Activated CD8-positive, alpha-beta memory T cell treated with anti-CD3 and anti-CD28 coated beads, Interleukin-2, amount 10 ng/mL, durations not matched to agents 7 days and 5 days (primary cell): ENCODE measurements around the gene TMEM80. TPM values are rescaled to one million over a fixed set of nuclear protein-coding genes. Genes with fewer than 3 reads are reported as not detected.

ENCODE experiments used
- ATAC-seq: fragments of 150-1000 bp; cut with Tn5 transposase; one replicate; pipeline ENCODE4 v1.10.0; 2021; ENCODE audit warnings: moderate library complexity
- CTCF ChIA-PET: fragments of 350-600 bp; sonication (Branson Sonifier 250); formaldehyde crosslinking; loops from one replicate; lab custom pipeline; 2021; ENCODE audit warnings: antibody characterized with exemption; lab: Charles Lee
- DNase-seq: peaks from one replicate; pipeline ENCODE4 v3.0.0-alpha.2; 2020
- H3K27ac Mint-ChIP-seq: one replicate; pipeline ENCODE4 v1.8.0; 2021; ENCODE audit warnings: mild to moderate bottlenecking, mixed read lengths
- H3K27me3 Mint-ChIP-seq: one replicate; pipeline ENCODE4 v1.8.0; 2021; ENCODE audit warnings: mixed read lengths
- H3K36me3 Mint-ChIP-seq: one replicate; pipeline ENCODE4 v1.8.0; 2021; ENCODE audit warnings: mild to moderate bottlenecking, mixed read lengths
- H3K4me1 Mint-ChIP-seq: one replicate; pipeline ENCODE4 v1.8.0; 2021; ENCODE audit warnings: mixed read lengths
- H3K4me3 Mint-ChIP-seq: one replicate; pipeline ENCODE4 v1.8.0; 2021; ENCODE audit warnings: mild to moderate bottlenecking, moderate library complexity, mixed read lengths
- H3K9me3 Mint-ChIP-seq: one replicate; pipeline ENCODE4 v1.8.0; 2022; ENCODE audit warnings: low read depth, mixed read lengths
- total RNA-seq, 2 experiments: library from RNA; stranded (reverse); gene quantifications; one replicate each; pipeline ENCODE4 v1.2.3, GENCODE V29; 2021

TMEM80 gene
- total RNA-seq, 2 experiments from 2014 or later: 23.5 to 26.0 TPM

DNA sequence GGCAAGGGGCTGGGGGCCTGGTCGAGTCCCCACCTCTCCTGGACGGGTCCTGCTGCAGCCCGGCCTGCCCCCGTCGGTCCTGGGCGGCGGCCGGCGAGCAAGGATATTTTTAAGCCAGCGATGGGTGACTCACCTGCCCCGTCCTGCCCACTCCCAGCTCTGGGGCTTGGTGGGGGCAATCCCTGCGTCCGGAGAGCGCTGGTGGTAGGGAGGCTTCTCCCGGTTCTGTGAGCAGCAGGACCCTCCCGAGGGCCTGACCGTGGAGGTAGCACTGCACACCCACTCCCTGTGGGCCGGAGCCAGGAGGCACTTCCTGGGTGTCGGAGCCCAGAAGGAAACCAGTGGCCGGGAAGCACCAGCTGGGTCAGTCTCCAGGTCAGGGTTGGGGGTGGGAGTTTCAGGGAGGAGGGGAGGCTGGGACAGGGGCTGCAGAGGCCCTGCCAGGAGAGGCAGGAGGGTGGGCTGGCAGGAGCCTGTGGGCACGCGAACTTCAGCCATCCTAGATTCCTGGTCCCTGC, 10.9 kb downstream of the TMEM80 start:
- Mint-ChIP-seq H3K4me3 (no peak overlapping the region), H3K27me3 (peaks cover 15% of the 10 kb centered on the region), H3K27ac (no peak overlapping the region), H3K9me3 (no peaks in the 10 kb centered on the region), H3K4me1 (peaks cover 5% of the 10 kb centered on the region), H3K36me3 (no peaks in the 10 kb centered on the region)
- no peak for DNase-seq
- CTCF ChIA-PET: interaction anchor here (1.0 kb wide), 1 partner anchor 17 kb away, joined by 5 read pairs; no protein-coding TSS in a partner anchor
- ATAC-seq: peak; percentile 12

DNA sequence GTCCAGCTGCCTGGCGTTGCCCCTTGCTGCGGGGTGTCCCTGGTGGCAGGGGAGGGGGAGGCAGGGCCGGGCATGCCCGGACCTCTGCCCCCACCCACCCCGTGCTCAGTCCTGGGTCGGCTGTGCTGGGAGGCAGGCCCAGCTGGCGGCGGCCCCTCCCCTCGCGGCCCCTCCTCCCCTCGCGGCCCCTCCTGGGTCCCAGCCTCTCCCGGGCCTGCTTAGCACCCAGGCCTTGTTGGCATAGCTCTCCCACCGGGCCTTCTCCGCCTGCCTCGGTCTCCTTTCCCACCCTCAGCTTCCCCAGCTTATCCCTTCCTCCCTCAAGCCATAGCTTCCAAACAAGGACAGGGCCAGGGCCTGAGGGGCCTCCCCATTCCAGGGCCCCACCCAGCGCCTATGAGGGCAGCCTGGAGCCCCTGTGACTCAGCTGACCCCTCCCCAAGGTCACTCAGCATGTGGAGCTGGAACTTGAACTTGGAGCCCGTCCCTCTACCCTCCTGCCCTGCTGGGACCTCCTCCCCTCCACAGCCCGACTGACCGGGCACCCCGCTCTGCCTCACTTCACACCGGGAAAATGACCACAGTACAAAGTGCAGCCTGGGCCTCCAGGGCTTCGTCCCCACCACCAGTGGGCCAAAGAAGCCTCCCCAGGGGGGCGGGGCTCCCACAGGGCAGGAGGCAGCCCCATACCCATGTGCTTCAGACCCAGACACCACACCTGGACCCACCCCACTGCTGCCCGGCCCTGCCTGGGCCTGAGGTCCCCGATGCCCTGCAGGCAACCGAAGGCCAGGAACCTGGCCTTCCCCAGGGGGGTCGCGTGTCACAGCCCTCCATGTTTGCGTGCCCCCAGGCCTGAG, 11.6 kb downstream of the TMEM80 start:
- ATAC-seq: no peak
- Mint-ChIP-seq H3K36me3 (no peaks in the 10 kb centered on the region), H3K4me1 (peaks cover 5% of the 10 kb centered on the region), H3K4me3 (no peak overlapping the region), H3K9me3 (no peaks in the 10 kb centered on the region), H3K27me3 (peaks cover 15% of the 10 kb centered on the region), H3K27ac (no peak overlapping the region)
- no peak for DNase-seq
- CTCF ChIA-PET: interaction anchor here (1.0 kb wide), 1 partner anchor 16 kb away, joined by 5 read pairs; no protein-coding TSS in a partner anchor

DNA sequence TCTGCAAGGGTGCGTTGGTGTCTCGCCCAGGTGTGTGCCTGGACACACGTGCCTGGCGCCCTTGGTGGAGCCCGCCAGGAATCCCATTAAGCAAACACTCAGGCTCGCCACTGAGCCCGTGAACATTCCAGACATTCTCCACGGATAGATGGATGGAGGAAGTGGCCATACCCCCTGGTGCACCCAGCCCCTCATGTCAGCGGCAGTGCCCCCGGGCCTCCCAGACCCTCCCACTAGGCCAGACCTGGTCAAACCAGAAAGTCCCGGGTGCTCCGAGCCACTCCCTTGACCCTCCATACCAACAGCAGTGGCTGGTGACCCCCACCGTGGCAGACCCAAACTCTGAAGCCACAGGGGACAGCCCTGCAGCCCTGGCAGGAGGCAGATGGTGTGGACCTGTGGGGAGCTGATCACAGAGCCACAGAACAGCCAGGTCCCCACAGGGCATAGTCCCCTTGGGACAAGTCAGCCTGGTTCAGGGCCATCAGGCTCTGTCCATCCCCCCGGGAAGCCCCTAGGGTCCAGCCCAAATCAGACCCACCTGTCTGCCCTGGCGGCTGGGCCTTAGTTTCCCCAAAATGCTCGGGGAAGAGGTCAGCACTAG, 12.3 kb downstream of the TMEM80 start:
- Mint-ChIP-seq H3K36me3 (no peaks in the 10 kb centered on the region), H3K27ac (no peak overlapping the region), H3K4me3 (no peak overlapping the region), H3K9me3 (no peaks in the 10 kb centered on the region), H3K27me3 (peaks cover 15% of the 10 kb centered on the region), H3K4me1 (peaks cover 5% of the 10 kb centered on the region)
- no peak for DNase-seq
- CTCF ChIA-PET: no interaction called here
- no peak for ATAC-seq

DNA sequence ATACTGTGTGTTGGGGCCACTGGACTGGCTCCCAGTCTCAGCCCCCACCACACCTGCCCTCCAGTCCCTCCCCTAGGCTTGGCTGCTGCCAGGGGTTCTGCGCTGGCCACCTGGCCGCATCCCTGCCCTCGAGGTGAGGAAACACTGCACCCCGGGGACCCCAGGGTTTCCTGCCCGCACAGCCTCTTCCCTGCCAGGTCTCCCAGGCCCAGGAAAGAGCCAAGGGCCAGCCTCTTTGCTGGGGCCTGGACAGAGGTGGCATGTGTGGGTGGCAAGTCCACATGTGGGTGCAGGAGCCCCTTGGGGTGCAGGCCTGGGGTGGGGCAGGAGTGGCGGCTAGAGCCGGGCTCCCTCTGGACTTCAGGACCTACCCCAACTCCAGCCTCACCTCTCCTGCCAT, 12.9 kb downstream of the TMEM80 start:
- CTCF ChIA-PET: interaction anchor here (1.1 to 1.6 kb wide), 2 partner anchors 18 to 154 kb away, joined by 3 to 4 read pairs; no protein-coding TSS in a partner anchor
- peaks cover 5% of the 10 kb centered on the region for H3K4me1 Mint-ChIP-seq
- H3K27me3 Mint-ChIP-seq: peaks cover 15% of the 10 kb centered on the region
- H3K27ac Mint-ChIP-seq: no peak overlapping the region
- ATAC-seq (no peak), DNase-seq (no peak)
- no peaks in the 10 kb centered on the region for H3K9me3 Mint-ChIP-seq
- H3K36me3 Mint-ChIP-seq: no peaks in the 10 kb centered on the region
- H3K4me3 Mint-ChIP-seq: no peak overlapping the region

DNA sequence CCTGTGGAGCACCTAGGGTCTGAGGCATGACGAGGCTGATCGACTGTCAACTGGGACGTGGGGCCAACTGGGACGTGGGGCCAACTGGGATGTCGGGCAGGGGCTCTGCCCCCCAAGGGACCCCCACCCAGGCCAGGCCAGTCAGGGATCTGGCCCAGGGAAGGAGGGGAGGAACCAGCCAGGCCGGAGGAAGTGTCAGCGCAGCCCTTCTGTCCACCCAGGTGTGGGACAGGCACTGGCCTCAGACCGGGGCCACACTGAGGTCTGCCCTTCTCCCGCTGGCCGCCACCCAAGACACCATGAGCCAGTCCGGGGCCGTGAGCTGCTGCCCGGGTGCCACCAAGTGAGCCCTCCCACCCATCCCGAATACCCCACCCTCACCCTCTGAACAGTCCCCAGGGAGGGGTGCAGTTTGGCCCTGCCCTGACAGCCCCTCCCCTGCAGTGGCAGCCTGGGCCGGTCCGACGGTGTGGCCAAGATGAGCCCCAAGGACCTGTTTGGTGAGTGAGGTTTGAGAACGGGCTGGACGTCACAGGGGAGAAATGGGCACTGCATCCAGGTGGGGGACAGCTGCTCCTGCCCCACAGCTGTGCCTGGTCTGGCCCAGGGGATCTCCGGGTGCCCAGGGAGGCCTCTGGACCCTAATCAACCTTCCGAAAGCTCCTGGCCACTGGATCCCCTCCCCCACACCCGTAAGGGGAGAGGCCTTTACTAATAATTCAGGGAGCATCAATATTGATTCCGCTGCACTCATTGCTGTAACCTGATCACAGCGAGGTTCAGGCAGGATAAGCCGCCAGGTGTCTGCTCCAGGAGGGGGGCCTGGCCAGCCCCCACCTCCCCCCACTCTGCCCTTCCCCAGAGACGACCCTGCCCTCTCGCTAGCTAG, 13.7 kb downstream of the TMEM80 start:
- peaks cover 4% of the 10 kb centered on the region for H3K4me1 Mint-ChIP-seq
- ATAC-seq (no peak), DNase-seq (no peak)
- no peak overlapping the region for H3K4me3 Mint-ChIP-seq
- H3K36me3 Mint-ChIP-seq: no peaks in the 10 kb centered on the region
- no peaks in the 10 kb centered on the region for H3K9me3 Mint-ChIP-seq
- H3K27ac Mint-ChIP-seq: no peak overlapping the region
- CTCF ChIA-PET: interaction anchor here (1.1 to 1.6 kb wide), 3 partner anchors 13 to 155 kb away, joined by 3 to 4 read pairs (median 4); no protein-coding TSS in a partner anchor
- H3K27me3 Mint-ChIP-seq: peaks cover 15% of the 10 kb centered on the region

DNA sequence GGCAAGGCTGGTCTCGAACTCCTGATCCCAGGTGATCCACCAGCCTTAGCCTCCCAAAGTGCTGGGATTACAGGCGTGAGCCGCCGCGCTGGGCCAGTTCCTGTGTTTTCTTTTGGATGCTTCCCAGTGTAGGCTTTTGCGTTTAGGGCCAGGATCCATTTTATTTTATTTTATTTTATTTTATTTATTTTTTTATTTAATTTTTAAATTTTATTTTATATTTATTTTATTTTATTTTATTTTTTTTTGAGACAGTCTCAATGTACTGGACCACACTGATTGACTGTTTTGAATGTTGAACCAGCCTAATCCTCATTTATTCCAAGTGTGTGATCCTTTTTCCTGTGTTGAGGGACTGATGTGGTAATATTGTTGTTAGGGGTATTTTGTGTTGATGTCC, 18.8 kb downstream of the TMEM80 start:
- CTCF ChIA-PET: no interaction called here
- no peak for ATAC-seq
- peaks cover 4% of the 10 kb centered on the region for H3K4me1 Mint-ChIP-seq
- no peak overlapping the region for H3K4me3 Mint-ChIP-seq
- H3K27me3 Mint-ChIP-seq: peaks cover 18% of the 10 kb centered on the region
- DNase-seq: no peak
- H3K27ac Mint-ChIP-seq: no peak overlapping the region
- peaks cover 2% of the 10 kb centered on the region for H3K9me3 Mint-ChIP-seq
- no peaks in the 10 kb centered on the region for H3K36me3 Mint-ChIP-seq

DNA sequence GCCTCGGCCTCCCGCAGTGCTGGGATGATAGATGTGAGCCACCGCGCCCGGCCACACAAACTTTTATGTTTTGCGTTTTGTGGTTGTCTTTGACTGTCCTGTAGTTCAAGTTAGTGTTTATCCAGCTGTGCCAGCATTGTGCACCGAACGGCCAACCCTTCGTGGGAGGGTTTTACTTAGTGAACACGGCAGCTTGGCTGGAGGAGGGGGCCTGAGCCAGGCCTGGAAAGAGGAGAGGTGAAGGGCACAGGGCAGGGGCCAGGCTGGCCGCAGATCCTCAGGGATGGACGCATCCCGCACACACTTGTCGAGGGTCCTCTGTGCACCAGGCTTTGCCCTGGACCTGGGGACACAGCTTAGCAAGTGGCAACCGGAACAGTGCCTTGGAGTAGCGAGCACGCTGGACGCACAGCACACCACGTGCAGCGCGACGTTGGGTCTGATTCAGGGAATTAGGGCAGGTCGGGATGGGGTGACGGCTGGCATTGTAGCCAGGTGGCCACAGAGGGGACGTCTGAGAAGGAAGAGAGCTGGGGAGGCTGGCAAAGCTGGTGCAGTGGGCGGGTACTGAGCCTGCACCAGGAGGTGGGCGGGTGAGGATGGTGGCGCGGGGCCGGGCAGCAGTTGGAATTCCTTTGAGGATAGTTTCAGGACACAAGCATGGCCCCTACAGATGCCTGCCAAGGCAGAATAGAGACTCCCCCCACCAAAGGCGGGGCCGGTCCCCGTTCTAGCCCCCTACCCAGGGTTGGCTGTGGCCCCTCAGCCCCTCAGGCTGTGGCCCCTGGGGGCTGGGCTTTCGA, 23.8 kb downstream of the TMEM80 start:
- peaks cover 15% of the 10 kb centered on the region for H3K4me1 Mint-ChIP-seq
- H3K36me3 Mint-ChIP-seq: no peaks in the 10 kb centered on the region
- DNase-seq: no peak
- no peak for ATAC-seq
- H3K27me3 Mint-ChIP-seq: peaks cover 27% of the 10 kb centered on the region
- no peak overlapping the region for H3K4me3 Mint-ChIP-seq
- no peak overlapping the region for H3K27ac Mint-ChIP-seq
- H3K9me3 Mint-ChIP-seq: peaks cover 2% of the 10 kb centered on the region
- CTCF ChIA-PET: interaction anchor here (1.2 to 10.1 kb wide), 3 partner anchors 23 to 165 kb away, joined by 4 to 150 read pairs (median 5); partner anchors contain the start of gene TMEM80

DNA sequence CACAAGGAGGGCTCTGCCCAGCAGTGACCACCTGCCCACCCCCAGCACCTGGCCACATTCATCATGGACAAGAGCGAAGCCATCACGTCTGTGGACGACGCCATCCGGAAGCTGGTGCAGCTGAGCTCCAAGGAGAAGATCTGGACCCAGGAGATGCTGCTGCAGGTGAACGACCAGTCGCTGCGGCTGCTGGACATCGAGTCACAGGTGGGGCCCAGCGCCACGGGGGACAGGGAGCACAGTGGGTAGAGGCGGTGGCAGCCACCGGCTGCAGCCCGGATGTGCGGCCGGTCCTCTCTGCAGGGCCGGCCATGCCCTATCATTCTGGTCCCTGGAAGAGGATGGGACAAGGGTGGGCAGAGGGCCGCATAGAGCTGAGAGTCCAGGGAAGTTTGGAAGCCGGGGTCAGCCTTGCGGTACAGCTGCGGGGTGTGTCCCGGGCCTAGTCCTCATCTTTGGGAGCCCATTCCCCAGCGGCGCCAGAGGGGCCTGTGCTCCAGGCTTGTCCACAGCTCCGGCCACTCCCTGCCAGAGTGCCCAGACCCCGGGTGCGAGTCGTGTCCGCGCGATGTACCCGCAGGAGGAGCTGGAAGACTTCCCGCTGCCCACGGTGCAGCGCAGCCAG, 24.5 kb downstream of the TMEM80 start:
- Mint-ChIP-seq H3K9me3 (peaks cover 2% of the 10 kb centered on the region), H3K27ac (no peak overlapping the region), H3K4me3 (peak overlapping the region; percentile 31), H3K4me1 (peaks cover 15% of the 10 kb centered on the region), H3K36me3 (no peaks in the 10 kb centered on the region), H3K27me3 (peaks cover 26% of the 10 kb centered on the region)
- ATAC-seq (no peak), DNase-seq (no peak)
- CTCF ChIA-PET: interaction anchor here (0.9 to 10.1 kb wide), 5 partner anchors 17 to 166 kb away, joined by 3 to 150 read pairs (median 4); partner anchors contain the start of genes TALDO1 and TMEM80

DNA sequence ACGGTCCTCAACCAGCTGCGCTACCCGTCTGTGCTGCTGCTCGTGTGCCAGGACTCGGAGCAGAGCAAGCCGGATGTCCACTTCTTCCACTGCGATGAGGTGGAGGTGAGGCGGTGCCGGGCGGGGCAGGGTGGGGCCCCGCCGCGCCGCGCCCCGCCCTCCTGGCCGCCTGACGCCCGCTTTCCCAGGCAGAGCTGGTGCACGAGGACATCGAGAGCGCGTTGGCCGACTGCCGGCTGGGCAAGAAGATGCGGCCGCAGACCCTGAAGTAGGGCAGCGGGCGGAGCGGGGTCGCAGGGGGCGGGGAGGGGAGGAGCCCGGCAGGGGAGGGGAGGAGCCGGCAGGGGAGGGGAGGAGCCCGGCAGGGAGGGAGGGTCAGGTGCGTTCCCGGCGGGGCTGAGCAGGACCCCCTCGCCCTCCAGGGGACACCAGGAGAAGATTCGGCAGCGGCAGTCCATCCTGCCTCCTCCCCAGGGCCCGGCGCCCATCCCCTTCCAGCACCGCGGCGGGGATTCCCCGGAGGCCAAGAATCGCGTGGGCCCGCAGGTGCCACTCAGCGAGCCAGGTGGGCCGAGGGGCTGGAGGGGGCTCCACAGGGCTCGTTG, 25.1 kb downstream of the TMEM80 start:
- Mint-ChIP-seq H3K4me3 (peak overlapping the region; percentile 7), H3K9me3 (no peaks in the 10 kb centered on the region), H3K27me3 (peaks cover 26% of the 10 kb centered on the region), H3K4me1 (peaks cover 17% of the 10 kb centered on the region), H3K36me3 (no peaks in the 10 kb centered on the region), H3K27ac (no peak overlapping the region)
- DNase-seq (peak; percentile 61), ATAC-seq (peak; percentile 72)
- CTCF ChIA-PET: interaction anchor here (0.8 to 10.1 kb wide), 5 partner anchors 17 to 167 kb away, joined by 3 to 150 read pairs (median 3); partner anchors contain the start of genes DEAF1, TALDO1 and TMEM80

DNA sequence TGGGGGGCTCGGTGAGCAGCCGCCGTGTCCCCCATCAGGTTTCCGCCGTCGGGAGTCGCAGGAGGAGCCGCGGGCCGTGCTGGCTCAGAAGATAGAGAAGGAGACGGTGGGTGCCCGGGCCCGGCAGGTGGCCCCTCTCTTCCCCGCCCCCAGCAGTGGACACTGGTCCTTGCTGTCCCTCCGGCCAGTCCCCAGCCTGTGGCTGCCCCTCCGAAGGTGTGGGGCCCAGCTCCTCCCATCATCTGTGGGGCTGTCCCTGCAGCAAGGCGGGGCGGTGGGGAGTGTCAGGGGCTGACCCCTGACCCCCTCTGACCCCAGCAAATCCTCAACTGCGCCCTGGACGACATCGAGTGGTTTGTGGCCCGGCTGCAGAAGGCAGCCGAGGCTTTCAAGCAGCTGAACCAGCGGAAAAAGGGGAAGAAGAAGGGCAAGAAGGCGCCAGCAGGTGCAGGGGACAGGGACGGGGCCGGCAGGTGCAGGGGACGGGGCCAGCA, 25.7 kb downstream of the TMEM80 start:
- no peak overlapping the region for H3K4me3 Mint-ChIP-seq

DNA sequence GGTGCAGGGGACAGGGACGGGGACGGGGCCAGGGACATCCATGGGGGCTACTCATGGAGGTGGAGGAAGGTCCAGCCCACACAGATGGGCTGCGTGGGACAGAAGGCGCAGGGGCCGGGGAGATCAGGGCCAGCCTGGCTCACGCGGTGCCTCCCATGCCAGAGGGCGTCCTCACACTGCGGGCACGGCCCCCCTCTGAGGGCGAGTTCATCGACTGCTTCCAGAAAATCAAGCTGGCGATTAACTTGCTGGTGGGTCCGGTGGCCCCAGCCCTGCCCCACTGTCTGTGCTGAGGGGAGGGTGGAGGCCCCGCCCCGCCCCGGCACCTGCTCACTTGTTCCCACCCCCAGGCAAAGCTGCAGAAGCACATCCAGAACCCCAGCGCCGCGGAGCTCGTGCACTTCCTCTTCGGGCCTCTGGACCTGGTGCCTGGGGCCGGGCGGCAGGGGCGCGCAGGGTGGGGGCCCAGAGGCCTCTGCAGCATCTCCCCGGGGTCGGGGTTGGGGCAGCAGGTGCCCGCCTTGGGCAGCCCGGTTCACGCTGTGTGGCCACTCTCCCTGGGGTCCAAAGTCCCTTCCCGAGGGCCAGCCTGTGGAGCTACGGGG, 26.2 kb downstream of the TMEM80 start:
- no peaks in the 10 kb centered on the region for H3K9me3 Mint-ChIP-seq
- peak; percentile 68 for DNase-seq
- no peak overlapping the region for H3K27ac Mint-ChIP-seq
- H3K4me1 Mint-ChIP-seq: peaks cover 23% of the 10 kb centered on the region
- CTCF ChIA-PET: interaction anchor here (0.8 to 10.1 kb wide), 12 partner anchors 10 to 203 kb away, joined by 3 to 150 read pairs (median 4); partner anchors contain the start of genes DEAF1 and TMEM80
- peaks cover 23% of the 10 kb centered on the region for H3K27me3 Mint-ChIP-seq
- ATAC-seq: peak; percentile 11
- no peak overlapping the region for H3K4me3 Mint-ChIP-seq
- H3K36me3 Mint-ChIP-seq: no peaks in the 10 kb centered on the region

More for the DNA sequence above, 25.7 kb downstream of the TMEM80 start:
- DNase-seq (no peak), ATAC-seq (no peak)
- Mint-ChIP-seq H3K27me3 (peaks cover 26% of the 10 kb centered on the region), H3K36me3 (no peaks in the 10 kb centered on the region), H3K27ac (no peak overlapping the region), H3K4me1 (peaks cover 19% of the 10 kb centered on the region), H3K9me3 (no peaks in the 10 kb centered on the region)
- CTCF ChIA-PET: interaction anchor here (0.8 to 10.1 kb wide), 10 partner anchors 9 to 203 kb away, joined by 3 to 150 read pairs (median 6); partner anchors contain the start of genes DEAF1 and TMEM80
